ENCODE measurements around the gene RNF38.

The RNF38 gene

DNA sequence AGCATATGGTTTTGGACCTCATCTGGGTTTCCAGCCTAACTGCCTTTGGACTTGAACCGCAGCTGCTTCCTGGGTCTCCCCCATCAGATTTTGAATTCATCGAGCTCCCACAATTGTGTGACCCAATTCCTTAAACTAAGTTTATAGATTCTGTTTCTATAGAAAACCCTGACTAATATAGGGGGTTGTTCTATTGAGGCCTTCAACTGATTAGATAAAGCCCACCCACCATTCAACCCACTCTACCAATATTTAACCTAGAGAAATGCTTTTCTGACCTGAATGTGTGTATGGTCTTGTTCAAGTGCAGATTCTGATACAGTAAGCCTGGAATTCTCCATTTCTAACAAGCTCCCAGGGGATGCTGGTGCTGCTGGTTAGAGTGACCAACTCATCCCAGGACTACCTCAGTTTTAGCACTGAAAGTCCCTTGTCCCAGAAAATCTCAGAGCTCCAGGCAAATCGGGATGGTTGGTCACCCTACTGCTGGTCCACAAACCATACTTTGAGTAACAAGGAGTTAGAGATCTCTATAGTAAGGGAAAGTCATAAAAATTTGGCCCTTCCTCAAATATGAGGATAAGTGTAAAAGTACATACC lies 110.1 kb downstream of the RNF38 start:
- Histone ChIP-seq H3K27ac (ENCODE audit: low read depth, low read length) (no peak overlapping the region), H3K4me1 (ENCODE audit: insufficient read depth, low read length) (no peaks in the 10 kb centered on the region), H3K9me3 (ENCODE audit: low read length) (no peaks in the 10 kb centered on the region), H3K27me3 (ENCODE audit: control insufficient read depth in 1 of 2, insufficient read depth in 2 of 2, low read length in 2 of 2) (no peaks in the 10 kb centered on the region), H3K4me3 (ENCODE audit: low read depth in 1 of 2, low read length in 2 of 2) (no peak overlapping the region), H3K9ac (ENCODE audit: low read length) (no peak overlapping the region), H3K36me3 (ENCODE audit: insufficient read depth, low read length) (no peaks in the 10 kb centered on the region)

DNA sequence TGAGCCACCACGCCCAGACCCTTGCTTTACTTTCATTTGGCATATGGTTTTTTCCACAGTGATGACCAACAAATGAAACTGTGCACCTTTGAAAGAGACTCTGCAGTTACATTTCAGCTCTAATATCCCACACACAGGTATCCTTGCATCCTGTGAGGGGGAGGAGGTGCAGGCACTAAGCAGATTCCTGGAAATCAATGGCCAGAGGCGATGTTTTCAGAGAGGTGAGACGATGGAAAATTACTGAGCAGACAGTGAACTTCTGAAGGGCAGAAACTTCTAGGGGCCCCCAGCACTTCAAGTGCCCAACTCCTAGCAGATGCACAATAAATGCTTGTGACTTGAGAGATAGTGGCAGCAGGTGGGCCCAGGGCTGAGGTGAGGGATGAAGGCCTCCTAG lies 112.0 kb downstream of the RNF38 start:
- Histone ChIP-seq H3K36me3 (ENCODE audit: insufficient read depth, low read length) (no peaks in the 10 kb centered on the region), H3K9ac (ENCODE audit: low read length) (no peak overlapping the region), H3K4me1 (ENCODE audit: insufficient read depth, low read length) (no peaks in the 10 kb centered on the region), H3K4me3 (ENCODE audit: low read depth in 1 of 2, low read length in 2 of 2) (no peak overlapping the region), H3K9me3 (ENCODE audit: low read length) (no peaks in the 10 kb centered on the region), H3K27me3 (ENCODE audit: control insufficient read depth in 1 of 2, insufficient read depth in 2 of 2, low read length in 2 of 2) (no peaks in the 10 kb centered on the region), H3K27ac (ENCODE audit: low read depth, low read length) (no peak overlapping the region)

Data from muscle layer of colon (tissue), 2 donors.